Measurements from ENCODE around the gene CHAF1B.
"Not testable (repeated sequence)": the region's sequence is repeated elsewhere in the genome, so short reads cannot be mapped to it uniquely, and the experiment has no call there.

Gene CHAF1B

DNA sequence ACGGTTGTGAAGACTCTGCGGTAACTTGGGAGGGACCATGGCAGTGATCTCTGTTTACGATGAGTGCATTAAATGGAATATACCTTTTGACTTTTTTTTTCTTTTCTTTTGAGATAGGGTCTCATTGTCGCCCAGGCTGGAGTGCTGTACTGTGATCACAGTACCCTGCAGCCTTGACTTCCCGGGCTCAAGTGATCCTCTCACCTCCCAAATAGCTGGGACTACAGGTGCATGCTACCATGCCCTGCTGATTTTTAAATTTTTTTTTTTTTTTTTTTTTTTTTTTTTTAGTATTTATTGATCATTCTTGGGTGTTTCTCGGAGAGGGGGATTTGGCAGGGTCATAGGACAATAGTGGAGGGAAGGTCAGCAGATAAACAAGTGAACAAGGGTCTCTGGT is 6.5 kb downstream of the CHAF1B start:
- DNase-seq, result not testable (repeated sequence)

DNA sequence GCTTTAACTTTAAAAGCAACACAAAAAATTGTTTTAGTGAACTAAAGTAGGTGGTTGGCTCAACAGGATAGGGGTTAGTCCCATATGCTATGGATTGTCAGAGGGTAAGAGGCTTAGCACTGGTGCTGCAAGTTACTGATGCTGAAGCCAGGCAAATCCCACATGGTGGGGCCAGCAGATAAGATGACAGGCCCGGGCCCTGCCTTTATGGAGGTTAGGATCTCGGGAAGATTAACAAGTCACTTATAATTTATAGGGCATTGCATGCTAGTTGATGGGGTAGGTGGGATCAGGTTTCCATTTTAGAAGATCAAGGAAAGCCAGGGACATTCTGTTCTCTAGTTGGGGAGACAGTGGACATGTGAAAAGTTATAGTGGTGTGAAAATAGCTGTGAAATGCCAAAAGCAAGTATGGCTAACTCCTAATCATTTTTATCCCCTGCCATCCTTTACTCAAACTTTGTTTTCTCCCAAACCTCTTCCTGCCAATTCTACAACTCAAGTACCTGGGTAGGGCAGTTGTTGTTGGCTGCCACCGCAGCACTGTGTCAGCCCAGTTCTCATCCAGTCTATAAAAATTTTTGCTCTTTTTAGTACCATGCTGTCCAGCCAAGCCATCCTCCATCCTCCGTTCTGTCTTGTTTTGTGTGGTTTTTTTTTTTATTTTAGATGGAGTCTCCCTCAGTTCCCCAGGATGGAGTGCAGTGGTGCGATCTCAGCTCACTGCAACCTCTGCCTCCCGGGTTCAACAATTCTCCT is 10.3 kb downstream of the CHAF1B start:
- DNase-seq, result no peak

DNA sequence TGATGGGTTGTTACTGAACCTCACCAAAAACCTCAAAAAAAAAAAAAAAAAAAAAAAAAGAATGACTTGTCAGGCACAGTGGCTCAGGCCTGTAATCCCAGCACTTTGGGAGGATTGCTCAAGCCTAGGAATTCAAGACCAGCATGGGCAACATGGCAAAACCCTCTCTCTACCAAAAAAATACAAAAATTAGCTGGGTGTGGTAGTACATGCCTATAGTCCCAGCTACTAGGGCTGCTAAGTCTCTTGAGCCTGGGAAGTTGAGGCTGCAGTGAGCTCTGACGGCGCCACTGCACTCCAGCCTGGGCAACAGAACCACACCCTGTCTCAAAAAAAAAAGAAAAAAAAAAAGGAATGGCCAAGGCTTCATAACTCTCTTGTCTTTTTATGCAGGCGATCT is 11.1 kb downstream of the CHAF1B start:
- no peak for DNase-seq

DNA sequence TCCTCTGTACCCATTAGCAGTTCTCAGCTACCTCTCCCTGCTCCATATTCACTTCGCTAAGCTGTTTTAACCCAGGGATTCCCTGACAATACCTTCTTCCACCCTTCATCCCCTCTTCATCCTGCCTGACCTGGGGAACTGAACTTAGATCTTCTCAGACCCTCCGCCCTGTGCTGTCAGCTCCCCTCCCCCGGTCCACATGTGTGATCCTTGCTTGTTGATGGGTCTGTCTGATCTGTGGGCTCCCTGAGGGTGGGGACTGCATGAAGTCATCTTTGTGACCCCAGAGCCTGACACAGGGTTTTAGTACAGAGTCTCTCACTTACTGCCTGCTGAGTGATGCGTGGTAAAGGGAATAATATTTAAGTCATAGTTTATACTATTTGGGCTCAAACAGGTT is 11.8 kb downstream of the CHAF1B start:
- no peak for DNase-seq

DNA sequence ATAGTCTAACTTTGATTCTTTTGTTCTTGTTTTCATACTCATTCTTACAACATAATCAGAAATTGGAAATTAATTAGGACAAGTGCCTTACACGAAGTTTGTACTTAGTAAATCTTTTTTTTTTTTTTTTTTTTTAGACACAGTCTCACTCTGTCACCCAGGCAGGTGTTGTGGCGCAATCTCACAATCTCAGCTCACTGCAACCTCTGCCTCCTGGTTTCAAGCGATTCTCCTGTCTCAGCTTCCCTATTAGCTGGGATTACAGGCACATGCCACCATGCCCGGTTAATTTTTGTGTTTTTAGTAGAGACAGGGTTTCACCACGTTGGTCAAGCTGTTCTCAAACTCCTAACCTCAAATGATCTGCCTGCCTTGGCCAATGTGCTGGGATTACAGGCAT is 12.4 kb downstream of the CHAF1B start:
- DNase-seq, result no peak

DNA sequence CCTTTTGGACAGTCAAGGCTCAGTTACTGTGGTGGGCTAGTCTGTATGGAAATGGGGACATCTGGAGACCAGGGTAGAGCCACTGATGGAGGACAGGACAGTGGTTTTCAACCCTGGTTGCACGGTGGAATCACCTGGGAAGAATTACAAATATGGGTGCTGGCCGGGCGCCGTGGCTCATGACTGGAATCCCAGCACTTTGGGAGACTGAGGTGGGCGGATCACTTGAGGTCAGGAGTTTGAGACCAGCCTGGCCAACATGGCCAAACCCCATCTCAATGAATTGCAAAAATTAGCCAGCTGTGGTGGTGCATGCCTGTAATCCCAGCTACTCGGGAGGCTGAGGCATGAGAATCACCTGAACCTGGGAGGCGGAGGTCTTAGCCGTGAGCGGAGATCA is 14.5 kb downstream of the CHAF1B start:
- DNase-seq, result not testable (repeated sequence)

DNA sequence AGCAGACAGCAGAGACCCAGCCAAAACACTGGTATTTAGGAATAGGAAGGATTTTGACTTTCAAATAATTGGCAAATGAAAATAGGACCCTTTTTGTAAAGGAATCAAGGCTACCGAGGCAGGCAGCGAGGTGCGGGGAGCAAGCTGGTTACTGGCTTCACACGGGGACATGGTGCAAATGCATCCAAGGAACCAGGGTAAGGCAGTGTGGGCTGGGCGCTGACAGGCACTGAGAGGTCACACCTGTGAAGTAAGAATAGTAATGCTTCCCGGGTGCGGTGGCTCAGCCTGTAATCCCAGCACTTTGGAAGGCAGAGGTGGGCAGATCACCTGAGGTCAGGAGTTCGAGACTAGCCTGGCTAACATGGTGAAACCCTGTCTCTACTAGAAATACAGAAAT is 15.5 kb downstream of the CHAF1B start:
- no peak for DNase-seq

DNA sequence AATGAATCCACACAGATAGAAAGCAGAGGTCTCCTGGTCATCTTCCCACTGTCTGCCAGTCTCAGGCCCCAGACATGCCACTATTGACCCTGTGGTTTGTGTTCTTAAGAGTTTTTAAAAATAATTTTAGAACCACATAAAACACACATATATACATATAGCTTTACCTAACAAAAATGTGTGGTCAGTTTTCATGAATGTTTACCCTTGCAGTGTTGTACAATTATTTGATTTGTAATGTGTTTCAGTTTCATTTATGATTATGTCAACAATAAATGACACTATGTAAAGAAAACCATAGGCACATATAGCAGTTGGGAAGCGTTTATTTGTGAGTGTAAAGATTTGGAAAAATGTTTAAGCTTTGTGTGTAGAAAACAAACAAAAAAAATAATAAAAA is 17.1 kb downstream of the CHAF1B start:
- no peak for DNase-seq

DNA sequence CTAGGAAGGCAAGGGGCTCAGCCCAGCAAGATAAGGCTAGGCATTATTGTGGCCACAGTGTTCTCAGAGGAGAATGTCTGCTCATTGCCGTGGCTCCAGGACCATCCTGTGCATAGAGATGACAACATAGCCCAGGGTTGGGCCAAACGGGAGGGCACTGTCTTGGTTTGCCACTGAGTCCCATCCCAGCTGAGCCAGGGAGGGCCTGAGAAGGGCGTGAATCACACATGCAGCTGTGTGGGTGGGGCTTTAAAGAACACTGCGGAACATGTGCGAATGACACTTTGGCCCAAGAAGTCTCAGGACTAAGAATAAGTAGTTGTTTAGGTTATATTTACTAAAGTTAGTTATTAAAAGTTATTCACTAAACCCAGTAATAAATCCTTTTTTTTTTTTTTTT is 18.5 kb downstream of the CHAF1B start:
- no peak for DNase-seq

DNA sequence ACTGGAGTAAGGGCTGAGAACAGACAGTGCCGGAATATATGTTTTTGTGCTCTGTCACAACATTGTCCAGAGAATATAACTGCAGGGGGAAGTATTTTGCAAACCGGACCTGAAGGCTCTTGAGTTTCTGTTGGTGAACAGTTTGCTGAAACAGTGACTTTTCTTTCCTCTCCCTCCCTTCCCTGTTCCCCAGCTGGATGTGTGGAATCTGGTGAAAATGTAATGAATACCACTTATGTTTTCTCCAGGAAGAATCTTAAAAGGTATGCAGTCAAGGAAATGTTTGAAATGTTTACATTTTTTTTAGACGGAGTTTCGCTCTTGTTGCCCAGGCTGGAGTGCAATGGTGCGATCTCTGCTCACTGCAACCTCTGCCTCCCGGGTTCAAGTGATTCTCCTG is 23.4 kb downstream of the CHAF1B start:
- no peak for DNase-seq

DNA sequence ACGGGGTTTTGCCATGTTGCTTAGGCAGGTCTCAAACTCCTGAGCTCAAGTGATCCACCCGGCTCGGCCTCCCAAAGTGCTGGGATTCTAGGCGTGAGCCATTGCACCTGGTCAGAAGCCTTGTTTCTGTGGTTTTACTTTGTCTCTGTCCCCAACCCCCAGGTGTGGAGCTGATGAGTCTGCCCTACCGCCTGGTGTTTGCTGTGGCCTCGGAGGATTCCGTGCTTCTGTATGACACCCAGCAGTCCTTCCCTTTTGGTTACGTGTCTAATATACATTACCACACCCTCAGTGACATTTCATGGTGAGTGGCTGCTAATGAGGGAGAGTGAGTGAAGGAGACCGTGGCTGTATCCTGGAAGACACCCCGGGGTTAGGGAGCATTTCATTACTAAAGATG is 26.1 kb downstream of the CHAF1B start:
- DNase-seq, result no peak

DNA sequence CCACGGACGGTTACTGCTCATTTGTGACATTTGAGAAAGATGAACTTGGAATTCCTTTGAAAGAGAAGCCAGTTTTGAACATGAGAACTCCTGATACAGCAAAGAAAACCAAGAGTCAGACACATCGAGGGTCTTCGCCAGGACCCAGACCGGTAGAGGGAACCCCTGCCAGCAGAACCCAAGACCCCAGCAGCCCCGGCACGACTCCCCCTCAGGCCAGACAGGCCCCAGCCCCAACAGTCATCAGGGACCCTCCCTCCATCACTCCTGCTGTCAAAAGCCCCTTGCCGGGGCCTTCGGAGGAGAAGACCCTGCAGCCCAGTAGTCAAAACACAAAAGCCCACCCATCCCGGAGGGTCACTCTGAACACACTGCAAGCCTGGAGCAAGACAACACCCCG is 27.7 kb downstream of the CHAF1B start:
- no peak for DNase-seq

DNA sequence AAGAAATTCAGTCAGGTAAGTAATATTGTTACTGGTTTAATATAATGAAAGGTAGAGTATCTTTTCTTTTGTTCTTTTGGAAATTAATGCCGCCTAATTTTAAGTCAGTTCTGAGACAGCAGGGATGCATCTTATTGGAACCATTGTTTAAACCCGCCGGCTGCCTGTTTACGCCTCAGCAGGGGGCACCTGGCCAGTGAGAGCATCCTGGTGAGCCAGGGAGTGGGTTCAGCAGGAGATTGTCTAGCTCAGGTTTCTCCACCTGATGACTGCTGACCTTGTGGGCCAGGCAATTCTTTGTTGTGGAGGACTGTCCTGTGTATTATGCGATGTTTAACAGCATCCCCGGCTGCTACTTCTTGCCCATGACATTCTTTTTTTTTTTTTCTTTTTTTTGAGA is 30.2 kb downstream of the CHAF1B start:
- DNase-seq, result no peak

DNA sequence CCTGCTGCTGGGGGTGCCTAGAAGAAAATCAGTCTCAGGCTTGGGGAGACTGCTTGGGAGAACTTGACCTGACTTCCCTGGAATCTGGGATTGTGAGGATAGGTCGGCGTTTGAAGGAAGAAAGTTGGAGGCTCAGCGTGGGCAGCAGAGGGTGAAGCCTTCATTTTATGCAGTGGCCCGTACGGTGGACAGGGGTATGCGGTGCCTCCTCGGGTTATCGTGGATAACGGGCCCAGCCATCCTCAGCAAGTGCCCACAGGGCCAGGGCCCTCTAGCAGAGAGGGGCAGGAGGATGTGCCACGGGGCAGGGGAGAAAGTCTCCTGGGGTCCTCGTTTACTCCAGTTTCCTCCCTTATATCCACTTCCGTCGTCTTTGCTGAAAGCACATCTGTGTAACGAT is 34.0 kb downstream of the CHAF1B start:
- no peak for DNase-seq

DNA sequence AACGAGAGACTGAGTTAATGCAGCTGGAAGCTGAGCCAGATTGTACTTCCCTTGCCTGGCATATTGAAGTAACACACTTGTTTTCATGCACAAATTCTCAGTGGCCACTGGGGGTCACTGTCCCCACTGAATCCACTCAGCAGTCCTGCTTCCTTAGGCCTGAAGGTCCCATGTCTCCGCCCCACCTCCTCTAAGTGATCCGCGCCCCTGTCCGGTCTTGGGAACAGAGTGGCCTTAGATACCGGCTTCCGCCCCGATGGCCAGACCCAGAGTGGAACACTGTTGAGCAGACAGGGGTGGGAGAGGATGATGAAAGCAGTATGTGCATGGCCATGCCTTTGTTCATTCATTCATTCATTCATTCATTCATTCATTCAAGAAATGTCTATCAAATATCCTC is 34.8 kb downstream of the CHAF1B start:
- DNase-seq, result peak; percentile 50

DNA sequence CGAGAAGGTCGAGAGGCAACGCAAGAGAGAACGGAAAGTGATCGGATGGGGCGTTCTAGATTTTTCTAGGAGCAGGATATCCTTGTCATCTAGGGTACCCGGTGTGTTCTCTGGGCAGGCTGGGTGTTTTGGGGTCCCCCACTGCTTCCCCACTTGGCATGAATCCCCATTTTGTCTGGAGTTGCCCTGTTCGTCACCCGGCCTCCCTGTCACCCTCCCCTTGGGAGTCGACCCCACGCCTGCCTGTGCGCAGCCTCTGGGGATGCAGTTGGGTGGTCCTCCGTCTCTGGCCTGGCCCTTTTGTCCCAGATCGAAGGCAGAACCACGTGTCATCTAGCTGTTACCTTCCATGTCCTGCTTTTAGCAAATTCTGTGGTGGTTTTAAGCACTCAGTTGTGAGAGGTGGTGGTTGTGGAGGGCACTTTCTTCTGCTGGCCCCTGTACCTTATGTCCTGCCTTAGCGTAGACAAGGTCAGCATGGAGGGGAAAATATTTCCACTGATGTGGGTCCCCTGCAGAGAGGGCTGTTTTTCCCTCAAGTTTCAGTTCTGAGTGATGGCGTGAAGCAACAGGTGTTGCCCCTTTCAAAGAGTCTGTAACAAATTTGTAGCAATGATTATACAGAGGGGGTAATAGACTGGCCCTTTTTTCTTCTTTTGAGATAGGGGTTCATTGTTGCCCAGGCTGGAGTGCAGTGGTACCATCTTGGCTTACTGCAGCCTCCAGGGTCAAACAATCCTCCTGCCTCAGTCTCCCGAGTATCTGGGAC is 35.6 kb downstream of the CHAF1B start:
- no peak for DNase-seq

DNA sequence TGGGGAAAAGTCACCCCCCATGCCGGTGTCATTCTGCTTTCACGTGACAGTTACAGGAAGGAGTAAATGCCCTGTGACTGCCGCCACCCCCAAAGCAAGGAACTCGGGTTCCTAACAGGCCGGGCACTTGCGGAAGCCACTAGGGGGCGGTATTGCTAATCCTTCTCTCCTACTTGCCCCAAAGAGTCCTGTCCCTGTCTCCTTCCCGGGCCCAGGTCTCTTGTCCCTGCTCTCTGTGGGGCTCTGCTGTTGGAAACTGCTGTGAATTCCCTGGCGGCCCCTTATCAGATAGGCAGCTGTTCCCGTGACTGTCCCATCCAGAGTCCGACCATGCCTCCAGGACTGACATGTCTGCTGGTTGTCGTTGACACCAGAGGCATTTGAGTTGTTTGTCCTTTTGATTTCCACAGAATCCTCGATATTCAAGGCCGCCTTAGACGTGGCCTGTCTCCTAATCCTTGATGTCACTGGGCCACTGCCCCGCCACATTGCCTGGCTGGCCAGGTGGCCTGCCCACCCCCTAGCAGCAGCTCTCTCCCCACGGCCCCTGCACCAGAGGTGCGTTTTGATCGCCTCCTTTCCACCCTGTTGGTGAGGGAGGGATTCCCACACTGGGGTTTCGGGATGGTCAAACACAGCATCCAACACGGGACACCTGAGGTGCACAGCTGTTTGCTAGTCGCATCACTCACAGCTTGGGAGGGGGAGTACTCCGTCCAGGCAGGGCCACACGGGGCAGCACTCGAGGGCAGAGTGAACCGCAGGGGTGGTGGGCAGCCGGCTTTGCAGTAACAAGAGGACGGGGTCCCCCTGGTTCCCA is 37.3 kb downstream of the CHAF1B start:
- peak; percentile 32 for DNase-seq

DNA sequence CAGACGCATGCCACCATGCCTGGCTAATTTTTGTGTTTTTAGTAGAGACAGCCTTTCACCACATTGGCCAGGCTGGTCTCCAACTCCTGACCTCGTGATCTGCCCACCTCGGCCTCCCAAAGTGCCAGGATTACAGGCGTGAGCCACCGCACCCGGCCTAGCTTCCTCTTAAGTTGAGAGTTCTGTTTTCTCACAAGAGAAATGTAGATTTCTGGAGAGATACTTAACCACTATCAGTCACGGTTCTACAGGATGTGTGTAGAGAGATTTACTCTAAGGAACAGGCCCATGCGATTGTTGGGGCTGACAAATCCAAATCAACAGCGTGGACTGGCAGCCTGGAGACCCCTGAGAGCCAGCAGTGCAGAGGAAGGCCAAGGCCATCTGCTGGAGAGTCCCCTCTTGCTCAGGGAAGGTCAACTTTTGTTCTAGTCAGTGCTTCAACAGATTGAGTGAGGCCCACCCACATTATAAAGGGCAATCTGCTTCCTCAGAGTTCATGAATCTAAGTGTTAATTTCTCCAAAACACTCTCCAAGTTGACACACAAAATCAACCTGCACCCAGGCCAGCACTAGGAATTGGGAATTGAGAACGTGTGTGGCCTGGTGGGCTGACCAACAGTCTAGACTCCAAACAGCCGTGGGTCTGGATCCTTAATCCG is 38.7 kb downstream of the CHAF1B start:
- no peak for DNase-seq

DNA sequence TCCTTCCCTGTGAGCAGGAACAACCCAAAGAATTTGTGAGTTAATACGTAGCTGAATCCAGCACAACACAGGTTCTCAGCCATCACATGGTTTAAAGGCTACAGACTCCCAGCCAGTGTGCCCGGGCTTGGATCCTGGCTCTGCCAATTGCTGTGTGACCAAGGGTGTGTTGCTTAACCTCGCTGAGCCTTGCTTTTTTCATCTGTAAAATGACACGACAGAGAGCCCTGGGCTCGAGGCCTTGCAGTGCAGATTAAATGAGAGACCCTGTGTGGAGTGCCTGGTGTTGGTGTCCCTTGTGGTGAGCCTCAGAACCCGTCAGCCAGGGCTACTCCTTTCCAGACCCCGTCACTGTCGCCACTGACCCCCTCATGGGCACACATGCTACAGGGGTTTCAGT is 39.4 kb downstream of the CHAF1B start:
- no peak for DNase-seq

DNA sequence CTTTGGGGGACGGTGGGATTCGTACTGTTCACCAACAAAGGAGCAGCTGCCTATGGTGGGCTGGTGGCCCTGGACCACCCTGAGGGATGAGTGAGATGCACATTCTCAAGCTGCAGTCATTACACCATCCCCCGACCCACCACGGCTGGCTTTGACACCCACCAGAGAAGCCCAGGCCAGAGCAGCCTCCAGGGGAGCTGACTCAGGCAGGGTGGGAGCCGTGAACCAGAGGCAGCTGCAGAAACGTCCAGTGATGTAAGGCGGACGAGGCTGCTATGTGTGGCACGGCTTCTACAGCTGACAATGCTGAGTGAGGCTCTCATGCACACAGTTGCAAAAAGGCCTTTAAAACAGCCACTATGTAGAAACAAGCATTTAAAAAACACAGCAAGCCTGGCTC is 40.1 kb downstream of the CHAF1B start:
- DNase-seq, result no peak

DNA sequence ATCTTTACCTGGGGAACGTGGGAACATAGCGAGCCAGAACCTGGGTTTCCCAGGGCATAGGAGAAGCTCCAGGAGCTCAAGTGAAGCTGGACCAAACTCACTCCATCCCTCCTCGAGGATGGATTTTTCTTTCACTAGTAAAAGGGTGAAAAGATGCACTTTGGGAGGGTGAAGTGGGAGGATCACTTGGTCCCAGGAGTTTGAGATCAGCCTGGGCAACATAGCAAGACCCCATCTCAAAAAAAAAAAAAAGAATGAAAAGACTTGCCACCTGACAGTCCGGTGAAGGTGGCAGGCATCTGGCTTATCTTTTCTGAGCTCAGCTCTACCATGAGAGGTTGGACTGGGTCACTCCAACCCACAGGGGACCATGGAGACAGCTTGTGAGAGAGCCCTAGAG is 42.3 kb downstream of the CHAF1B start:
- no peak for DNase-seq

DNA sequence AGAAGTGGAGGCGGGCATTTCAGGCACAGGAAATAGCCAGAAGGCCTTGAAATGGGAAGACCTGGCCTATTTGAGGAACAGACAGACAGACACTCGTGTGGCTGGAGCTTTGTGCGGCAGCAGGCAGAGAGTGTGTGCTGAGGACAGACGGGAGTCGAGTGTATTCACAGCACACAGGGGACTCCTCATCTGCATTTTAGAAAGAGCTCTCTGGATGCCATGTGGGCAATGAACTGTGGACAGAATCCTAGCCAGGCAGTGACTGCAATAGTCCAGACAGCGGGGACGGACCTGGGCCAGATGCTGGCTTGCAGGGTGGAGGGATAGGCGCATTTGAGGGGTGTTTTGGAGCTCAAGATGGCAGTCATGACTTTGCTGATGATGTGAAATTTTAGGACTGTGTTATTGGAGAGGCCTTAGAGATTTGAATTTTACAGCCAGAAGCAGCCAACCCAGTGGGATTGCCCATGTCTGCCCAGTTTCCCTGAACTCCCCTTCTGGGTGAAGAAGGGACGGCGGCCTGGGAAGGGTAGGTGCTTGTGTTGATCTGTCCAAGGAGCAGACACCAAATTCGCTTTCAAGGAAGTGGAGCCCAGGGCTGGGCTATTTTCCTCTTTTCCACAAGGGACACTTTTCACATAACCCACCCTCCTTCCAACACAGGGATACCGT is 43.7 kb downstream of the CHAF1B start:
- no peak for DNase-seq

Data from stimulated activated CD4-positive, alpha-beta T cell treated with anti-CD3 and anti-CD28 coated beads, Interleukin-1b, Interleukin-23, amount 100 ng/mL, for 48 hours (primary cell).